Pons (tissue), 1 donor: ENCODE data around the gene JAML.

Source experiments
- DNase-seq: peaks from one replicate; pipeline ENCODE4 v3.0.0-alpha.2; 2016; ENCODE audit warnings: low spot score

JAML gene

GRCh38 chr11:118144301-118145268 lies 80.2 kb downstream of the JAML start:
- no peak for DNase-seq
